NCI-H2029 treated with DMSO at 0.1 percent for 48 hours (cell line): ENCODE results near the gene TUBG1.

Experiments used
- DNase-seq: peaks from one replicate; lab custom pipeline; 2025; lab: John Stamatoyannopoulos, UW

TUBG1 gene

GRCh38 chr17:42609182-42609813 is at the start of gene TUBG1, which contains the start of gene RETREG3:
TSS of gene TUBG1 (plus strand) at chr17:42609683. CDS start at chr17:42609738, 55 bp downstream.
TSS of gene RETREG3 (minus strand) at chr17:42609374. CDS start at chr17:42609324, 50 bp downstream.
- peak; percentile 89 for DNase-seq

DNA sequence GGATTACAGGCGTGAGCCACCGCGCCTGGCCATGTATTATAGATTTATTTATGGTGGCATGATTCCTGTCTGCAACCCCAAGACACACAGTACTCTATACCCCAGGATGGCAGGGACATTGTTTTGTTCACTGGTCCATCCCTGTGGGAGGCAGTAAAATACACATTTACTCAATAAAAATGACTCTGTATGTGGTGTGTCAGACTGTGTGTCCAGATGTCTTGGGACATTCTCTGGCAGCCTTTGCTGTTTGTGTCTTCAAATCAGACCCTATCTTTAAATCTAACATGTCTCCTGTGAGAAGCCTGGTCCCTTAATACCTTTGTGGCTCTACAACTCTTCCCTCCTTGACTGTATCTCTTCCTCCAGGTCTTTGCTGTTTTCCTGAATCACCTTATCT is 49.2 kb upstream of the TUBG1 start:
- DNase-seq, result no peak

- peak; percentile 79 for DNase-seq
Measured at GRCh38 chr17:42561897-42562387, 47.5 kb upstream of the TUBG1 start, which contains the start of gene COASY. TSS of gene COASY (plus strand) at chr17:42562148. CDS start at chr17:42562623, 475 bp downstream.

- DNase-seq, result no peak
Measured at GRCh38 chr17:42562388-42563142, 46.9 kb upstream of the TUBG1 start.

- DNase-seq, result no peak
Measured at GRCh38 chr17:42563143-42563509, 46.4 kb upstream of the TUBG1 start.

- DNase-seq, result peak; percentile 66
Measured at GRCh38 chr17:42563543-42563942, 45.9 kb upstream of the TUBG1 start.

DNA sequence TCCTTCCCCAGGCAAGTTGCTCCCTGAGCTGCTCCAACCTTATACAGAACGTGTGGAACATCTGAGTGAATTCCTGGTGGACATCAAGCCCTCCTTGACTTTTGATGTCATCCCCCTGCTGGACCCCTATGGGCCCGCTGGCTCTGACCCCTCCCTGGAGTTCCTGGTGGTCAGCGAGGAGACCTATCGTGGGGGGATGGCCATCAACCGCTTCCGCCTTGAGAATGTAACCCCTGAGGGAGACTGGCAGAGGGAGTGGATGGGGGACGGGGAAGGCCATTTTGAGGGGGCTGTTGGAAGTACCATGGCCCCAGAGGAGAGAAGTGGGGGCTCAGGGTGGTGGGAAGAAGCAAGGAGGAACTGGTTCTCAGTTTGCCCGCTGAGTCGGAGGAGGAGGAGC is 45.5 kb upstream of the TUBG1 start:
- DNase-seq, result no peak

DNA sequence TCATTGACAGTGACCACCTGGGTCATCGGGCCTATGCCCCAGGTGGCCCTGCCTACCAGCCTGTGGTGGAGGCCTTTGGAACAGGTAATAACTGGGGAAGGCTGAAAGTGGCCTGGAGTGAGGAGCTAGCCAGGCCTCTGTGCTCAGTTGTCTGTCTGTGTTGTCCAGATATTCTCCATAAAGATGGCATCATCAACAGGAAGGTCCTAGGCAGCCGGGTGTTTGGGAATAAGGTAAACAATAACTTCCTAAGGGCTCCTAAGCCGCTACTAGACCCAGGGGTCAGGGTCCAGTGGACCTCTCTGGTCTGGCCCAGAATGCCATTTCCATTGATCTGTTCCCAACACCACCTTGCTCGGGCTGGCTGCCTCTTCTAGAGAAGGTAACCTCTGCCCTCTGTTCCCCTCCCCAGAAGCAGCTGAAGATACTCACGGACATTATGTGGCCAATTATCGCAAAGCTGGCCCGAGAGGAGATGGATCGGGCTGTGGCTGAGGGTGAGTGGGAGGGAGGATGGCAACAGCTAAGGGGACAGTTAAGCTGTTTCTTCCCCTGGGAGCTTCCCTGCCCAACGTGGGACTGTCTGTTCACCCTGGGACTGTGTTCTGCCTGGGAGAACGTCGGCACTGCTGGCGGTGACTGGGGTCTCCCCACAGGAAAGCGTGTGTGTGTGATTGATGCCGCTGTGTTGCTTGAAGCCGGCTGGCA is 44.5 kb upstream of the TUBG1 start:
- no peak for DNase-seq

- DNase-seq, result no peak
Measured at GRCh38 chr17:42565523-42566214, 43.8 kb upstream of the TUBG1 start.

DNA sequence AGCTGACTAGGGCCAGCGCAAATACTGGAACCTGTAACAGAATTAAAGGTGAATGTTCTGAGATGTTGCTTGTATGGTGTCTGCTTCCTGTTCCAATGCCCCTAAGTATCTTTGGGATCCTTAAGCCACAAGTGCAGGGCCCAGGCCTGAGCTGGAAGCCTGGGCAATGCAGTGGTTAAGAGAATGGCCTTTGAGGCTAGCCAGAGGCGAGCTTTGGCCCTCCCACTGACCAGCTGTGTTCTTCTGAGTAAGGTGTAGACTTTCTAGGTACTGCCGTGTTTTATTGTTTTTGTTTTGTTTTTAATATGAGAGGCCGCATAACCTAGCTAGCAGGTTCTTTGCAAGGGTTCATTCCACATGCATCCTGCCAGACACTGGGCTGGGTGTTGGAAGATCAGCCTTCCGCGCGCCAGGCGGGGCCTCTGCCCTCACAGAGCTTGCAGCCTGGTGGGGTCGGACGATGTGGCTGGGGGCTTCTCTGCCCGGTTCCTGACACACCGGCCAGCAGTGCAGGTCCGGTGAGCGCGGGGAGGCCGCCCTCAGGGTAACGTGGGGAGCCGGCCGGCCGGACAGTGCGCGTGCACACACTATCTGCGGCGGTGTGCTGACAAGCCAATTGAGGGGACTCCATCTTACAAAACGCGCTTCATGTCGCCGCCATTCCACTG is 43.1 kb upstream of the TUBG1 start:
- no peak for DNase-seq

DNA sequence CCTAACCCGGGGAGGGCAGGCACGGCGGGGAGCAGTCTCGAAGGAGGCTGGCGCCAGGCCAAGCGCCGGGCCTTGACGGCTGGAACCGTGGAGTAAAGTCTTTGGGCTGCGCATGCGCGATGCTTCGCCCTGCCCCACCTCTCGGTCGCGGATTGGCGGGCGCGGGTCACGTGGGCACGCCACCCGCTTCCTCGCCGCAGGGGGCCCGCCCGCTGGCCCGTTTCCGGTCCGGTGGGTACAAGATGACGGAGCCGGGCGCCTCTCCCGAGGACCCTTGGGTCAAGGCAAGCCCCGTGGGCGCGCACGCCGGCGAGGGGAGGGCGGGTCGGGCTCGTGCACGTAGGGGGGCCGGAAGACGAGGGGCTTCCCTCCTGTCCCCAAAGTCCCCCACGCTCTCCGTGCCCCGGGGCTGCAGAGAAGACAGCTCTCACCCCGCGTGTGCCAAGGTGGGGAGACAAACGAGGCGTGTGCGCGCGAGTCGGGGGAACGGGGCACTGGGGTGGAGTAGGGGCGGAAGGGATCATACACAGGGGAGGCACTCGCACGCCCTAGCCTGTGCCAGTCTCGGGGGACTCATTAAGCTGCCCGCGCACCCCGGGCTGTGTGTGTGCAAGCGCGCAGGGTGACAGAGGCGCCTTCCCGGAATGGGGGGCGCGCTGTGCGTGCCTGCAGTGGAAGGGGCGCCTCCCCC is 42.5 kb upstream of the TUBG1 start, which contains the start of gene MLX:
Gene MLX (plus strand): TSS at position 218 of the 691 bp plus-strand sequence. CDS start 25 bp downstream, at position 243.
- DNase-seq, result peak; percentile 67

DNA sequence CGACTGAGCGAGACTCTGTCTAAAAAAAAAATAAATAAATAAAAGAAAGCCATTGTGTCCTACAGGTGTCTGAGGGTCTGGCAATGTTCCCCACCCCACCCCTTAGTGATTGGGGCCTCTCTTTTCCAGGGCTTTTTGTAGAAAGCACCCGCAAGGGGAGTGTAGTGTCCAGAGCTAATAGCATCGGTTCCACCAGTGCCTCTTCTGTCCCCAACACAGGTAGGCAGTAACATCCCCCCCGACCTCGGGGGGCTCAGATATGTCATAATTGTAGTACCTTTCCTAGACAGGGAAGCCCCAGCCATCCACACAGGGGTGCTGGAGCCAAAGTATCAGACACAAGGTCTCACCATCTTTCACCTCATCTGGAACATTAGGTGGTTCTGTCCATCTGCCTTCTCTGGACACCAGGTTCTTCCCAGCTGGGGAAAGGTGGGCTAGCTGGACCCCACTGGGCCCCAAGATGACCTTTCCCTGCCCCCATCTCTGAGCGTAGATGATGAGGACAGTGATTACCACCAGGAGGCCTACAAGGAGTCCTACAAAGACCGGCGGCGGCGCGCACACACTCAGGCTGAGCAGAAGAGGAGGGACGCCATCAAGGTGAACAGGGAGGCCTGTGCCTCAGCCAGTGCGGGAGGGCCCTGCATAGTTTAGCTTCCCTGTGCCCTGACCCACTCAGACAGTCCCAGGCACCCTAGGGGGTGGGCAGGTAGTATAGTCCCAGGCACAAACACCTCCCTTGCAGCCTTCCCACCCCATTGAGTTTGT is 41.0 kb upstream of the TUBG1 start:
- DNase-seq, result no peak

GRCh38 chr17:42571435-42572225 is 37.9 kb upstream of the TUBG1 start:
- no peak for DNase-seq

- DNase-seq, result no peak
Measured at GRCh38 chr17:42573095-42573494, 36.4 kb upstream of the TUBG1 start.

DNA sequence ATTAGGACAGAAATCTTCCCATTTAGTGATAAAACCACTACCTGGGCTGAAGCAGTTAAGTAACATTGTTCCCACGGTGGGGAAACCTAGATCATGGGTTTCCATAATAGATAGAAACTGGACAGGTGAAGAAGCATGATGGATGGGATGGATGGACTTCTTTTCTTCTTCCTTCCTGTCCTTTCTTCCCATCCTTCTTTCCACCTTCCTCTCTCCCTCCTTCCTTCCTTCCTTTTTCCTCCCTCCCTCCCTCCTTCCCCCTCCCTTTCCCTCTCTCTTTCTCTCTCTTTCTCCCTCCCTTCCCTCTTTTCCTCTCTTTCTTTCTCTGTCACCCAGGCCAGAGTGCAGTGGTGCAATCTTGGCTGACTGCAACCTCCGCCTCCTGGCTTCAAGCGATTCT is 35.0 kb upstream of the TUBG1 start:
- DNase-seq, result no peak

DNA sequence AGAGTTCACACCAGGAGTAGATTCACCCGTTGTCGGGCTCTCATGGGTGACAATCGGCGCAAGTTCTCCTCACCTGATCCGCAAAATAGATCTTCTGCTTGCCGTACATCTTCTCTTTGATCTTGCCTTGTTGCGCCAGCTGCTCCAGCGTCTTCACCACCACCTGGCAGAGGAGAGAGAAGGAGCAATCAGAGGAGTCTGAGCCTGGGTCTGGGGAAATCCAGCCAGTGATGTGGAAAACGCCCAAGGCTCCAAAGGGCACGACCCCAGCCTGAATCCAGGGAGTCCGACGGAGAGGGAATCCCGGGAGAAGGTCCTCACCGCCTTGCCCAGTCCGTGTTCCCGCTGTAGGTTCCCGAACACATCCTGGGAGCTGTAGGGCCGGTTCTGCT is 32.3 kb upstream of the TUBG1 start:
- no peak for DNase-seq

DNA sequence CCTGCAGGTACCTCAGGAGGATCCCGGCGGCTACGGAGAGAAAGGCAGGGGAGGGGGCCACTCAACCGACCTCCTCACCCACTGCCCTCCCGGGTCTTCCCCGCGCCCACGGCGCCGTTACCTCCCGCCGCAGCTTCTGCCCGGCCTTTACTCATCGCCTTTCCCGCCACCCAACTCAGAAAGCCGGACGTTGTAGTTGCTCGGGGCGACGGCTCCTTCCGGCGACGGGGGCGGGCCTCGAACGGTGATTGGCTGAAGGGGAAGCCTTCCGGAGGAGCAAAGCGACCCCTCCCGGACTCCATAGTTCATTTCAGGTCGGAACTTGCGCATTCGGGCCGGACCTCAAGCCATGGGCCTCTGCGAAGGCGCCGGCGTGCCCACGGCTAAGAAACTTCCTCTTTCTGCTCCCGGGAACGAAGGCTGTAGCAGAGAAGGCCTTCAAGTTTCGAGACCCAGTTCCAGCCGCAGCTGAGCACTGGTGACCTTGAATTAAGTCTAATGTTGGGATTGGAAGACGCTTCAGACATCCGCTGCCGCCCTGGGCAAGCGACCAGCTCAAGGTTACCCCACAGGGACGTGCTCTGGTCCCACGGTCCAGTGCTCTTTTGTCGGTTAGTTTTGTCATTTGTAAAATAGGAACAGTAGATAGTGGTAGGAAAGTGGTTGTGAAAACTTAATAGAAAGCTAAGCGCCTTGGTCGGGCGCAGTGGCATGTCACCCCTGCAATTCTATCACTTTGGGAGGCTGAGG is 31.8 kb upstream of the TUBG1 start, which contains the start of gene PSMC3IP:
Gene PSMC3IP (minus strand): TSS at position 198 of the 750 bp plus-strand sequence. CDS start 43 bp downstream, at position 155.
- peak; percentile 50 for DNase-seq

GRCh38 chr17:42578282-42578869 is 31.1 kb upstream of the TUBG1 start:
- peak; percentile 22 for DNase-seq
